Measurements from ENCODE around the gene CCNL2.
A peak's percentile ranks its signal among the peaks of the same experiment; 100 is the strongest.

Gene CCNL2

DNA sequence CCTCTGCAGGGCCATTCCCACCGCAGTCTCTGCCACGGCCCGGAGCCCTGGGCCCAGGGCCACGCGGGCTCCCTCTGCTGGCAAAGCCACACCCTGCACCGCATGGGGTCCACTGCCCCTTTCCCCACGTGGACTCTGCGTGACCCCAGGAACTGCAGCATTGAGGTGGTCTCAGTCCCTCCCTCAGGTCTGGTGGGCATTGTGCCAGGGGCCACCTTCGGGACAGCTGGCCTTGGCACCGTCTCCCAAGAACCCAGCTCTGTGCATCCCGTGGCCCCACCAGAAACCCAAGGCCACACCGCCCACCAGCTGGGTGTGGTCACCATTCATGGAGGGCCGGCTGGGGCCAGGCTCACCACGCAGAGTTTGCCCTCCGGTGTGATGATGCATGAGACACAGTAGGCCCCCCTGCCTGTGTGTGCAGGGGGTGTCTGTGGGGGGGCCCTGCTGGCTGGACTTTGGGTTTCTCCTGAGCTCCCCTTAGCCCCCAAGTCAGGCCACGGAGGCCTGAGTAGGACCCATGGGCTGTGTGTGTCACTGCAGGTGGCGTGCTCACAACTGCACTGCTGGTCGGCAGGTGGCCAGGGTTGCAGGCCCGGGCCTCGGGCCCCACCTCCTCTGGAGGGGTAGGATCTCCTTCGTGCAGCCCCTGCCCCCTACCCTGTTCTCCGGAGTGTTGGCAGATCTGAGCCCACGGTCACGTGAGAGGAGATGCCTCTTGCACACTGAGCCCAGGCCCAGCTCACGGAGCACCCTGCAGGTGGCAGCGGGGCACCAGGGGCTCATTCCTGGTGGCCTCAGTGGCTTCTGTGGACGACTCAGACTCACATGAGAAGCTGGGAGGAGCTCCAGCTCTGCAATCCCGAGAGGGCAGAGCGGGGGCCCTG, 42.1 kb upstream of the CCNL2 start:
- H3K36me3 ChIP-seq (replicated peaks in 1 of 2; ENCODE audit: control insufficient read depth in 2 of 2, insufficient read depth in 2 of 2, low read length in 2 of 2) = no peaks in the 10 kb centered on the region
- H3K4me3 ChIP-seq (ENCODE audit: low read length in 2 of 2) = no peak overlapping the region
- no peak overlapping the region for H4K8ac ChIP-seq (ENCODE audit: low read depth, low read length)
- peak overlapping the region; percentile 97 for H2BK15ac ChIP-seq (ENCODE audit: low read length)
- no peak overlapping the region for H3K4me2 ChIP-seq (ENCODE audit: insufficient read depth, low read length, poor library complexity, severe bottlenecking)
- peak overlapping the region; percentile 59 for H2AK5ac ChIP-seq (ENCODE audit: low read depth, low read length)
- H3K23ac ChIP-seq (ENCODE audit: low read depth, low read length, poor library complexity) = peak overlapping the region; percentile 52
- H2BK5ac ChIP-seq (ENCODE audit: low read length) = peak overlapping the region; percentile 3
- H4K91ac ChIP-seq (ENCODE audit: low read depth, low read length, poor library complexity) = no peak overlapping the region
- peak overlapping the region; percentile 53 for H2AFZ ChIP-seq (ENCODE audit: low read length)
- peaks cover 3 to 27% of the 10 kb centered on the region in 2 donors for H3K4me1 ChIP-seq (ENCODE audit: control insufficient read depth in 2 of 2, insufficient read depth in 1 of 2, low read depth in 1 of 2, low read length in 2 of 2)
- no CpG with 5 or more reads among the region's 29 CpGs for WGBS, 2 donors (ENCODE audit: extremely low coverage in 2 of 2, insufficient read length in 2 of 2, insufficient replicate concordance in 1 of 2)
- no peak for DNase-seq (ENCODE audit: low spot score)
- peaks cover 0 to 8% (median 0%) of the 10 kb centered on the region in 3 experiments for H3K27me3 ChIP-seq (ENCODE audit: control insufficient read depth in 3 of 3, insufficient read depth in 3 of 3, low read depth in 1 of 3, low read length in 3 of 3)
- H3K9ac ChIP-seq (ENCODE audit: low read depth, low read length, poor library complexity) = no peak overlapping the region
- peak overlapping the region; percentile 76 for H3K4ac ChIP-seq (ENCODE audit: low read length)
- H3K27ac ChIP-seq (replicated peaks; ENCODE audit: low read length) = no peak overlapping the region
- H2BK12ac ChIP-seq (ENCODE audit: low read length) = peak overlapping the region; percentile 84
- peak overlapping the region; percentile 69 for H2BK120ac ChIP-seq (ENCODE audit: low read depth, low read length)
- no peak overlapping the region for H3K14ac ChIP-seq (ENCODE audit: low read length)
- peaks cover 4% of the 10 kb centered on the region for H3K79me1 ChIP-seq (ENCODE audit: low read depth, low read length)
- H3K9me3 ChIP-seq (replicated peaks in 1 of 2; ENCODE audit: control insufficient read depth in 2 of 2, insufficient read depth in 1 of 2, low read depth in 1 of 2, low read length in 2 of 2) = no peaks in the 10 kb centered on the region
- H3K18ac ChIP-seq (ENCODE audit: low read length) = peak overlapping the region; percentile 4

DNA sequence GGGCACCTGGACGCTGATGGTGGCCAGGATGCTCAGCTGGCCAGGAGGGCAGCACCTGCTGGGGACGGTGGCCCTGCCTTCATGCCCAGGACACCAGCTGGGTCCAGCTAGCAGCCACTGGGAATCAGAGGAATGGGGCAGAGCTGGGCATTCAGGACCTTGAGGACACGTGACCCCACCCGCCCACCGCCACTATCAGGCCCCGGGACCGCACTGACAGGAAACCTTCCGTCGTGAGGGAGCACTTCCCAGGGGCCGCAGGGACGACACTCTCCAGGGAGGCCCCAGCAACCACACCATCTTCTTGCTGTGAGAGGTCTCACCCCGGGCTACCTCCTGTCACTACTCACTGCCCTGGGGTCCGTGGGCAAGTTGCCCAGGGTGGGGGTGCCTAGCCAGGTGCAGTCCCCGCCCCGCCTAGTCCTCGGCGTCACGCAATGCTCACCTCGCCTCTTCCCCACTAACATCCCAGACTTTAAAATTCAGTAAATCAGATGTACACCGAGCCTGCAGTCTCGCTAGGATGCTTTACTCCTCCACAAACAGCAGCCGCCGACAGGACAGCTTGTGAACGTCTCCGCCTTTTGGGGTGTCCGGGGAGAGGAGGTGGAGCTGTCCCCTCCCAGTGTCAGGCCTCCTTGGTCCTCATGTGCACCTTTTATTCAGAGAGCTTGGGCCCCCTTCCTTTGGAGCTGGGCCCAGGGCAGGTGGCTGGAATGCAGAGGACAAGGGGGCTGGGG, 41.3 kb upstream of the CCNL2 start:
- peak overlapping the region; percentile 96 for H2AK5ac ChIP-seq (ENCODE audit: low read depth, low read length)
- H3K9me3 ChIP-seq (replicated peaks in 1 of 2; ENCODE audit: control insufficient read depth in 2 of 2, insufficient read depth in 1 of 2, low read depth in 1 of 2, low read length in 2 of 2) = no peaks in the 10 kb centered on the region
- no peak overlapping the region for H4K8ac ChIP-seq (ENCODE audit: low read depth, low read length)
- H4K91ac ChIP-seq (ENCODE audit: low read depth, low read length, poor library complexity) = peak overlapping the region; percentile 47
- no peak overlapping the region for H3K14ac ChIP-seq (ENCODE audit: low read length)
- H3K4ac ChIP-seq (ENCODE audit: low read length) = no peak overlapping the region
- H3K27ac ChIP-seq (replicated peaks; ENCODE audit: low read length) = no peak overlapping the region
- H2BK15ac ChIP-seq (ENCODE audit: low read length) = peak overlapping the region; percentile 96
- H2BK12ac ChIP-seq (ENCODE audit: low read length) = peak overlapping the region; percentile 63
- DNase-seq (ENCODE audit: low spot score) = no peak
- peak overlapping the region; percentile 53 for H2AFZ ChIP-seq (ENCODE audit: low read length)
- peak overlapping the region; percentile 69 for H2BK120ac ChIP-seq (ENCODE audit: low read depth, low read length)
- no peak overlapping the region for H3K4me3 ChIP-seq (ENCODE audit: low read length in 2 of 2)
- H3K27me3 ChIP-seq (ENCODE audit: control insufficient read depth in 3 of 3, insufficient read depth in 3 of 3, low read depth in 1 of 3, low read length in 3 of 3) = peaks cover 0 to 12% (median 5%) of the 10 kb centered on the region in 3 experiments
- H3K9ac ChIP-seq (ENCODE audit: low read depth, low read length, poor library complexity) = peak overlapping the region; percentile 44
- H3K4me2 ChIP-seq (ENCODE audit: insufficient read depth, low read length, poor library complexity, severe bottlenecking) = no peak overlapping the region
- peak overlapping the region; percentile 73 for H3K23ac ChIP-seq (ENCODE audit: low read depth, low read length, poor library complexity)
- H3K4me1 ChIP-seq (ENCODE audit: control insufficient read depth in 2 of 2, insufficient read depth in 1 of 2, low read depth in 1 of 2, low read length in 2 of 2) = peaks cover 7 to 28% of the 10 kb centered on the region in 2 donors
- peak overlapping the region; percentile 3 for H2BK5ac ChIP-seq (ENCODE audit: low read length)
- H3K36me3 ChIP-seq (replicated peaks in 1 of 2; ENCODE audit: control insufficient read depth in 2 of 2, insufficient read depth in 2 of 2, low read length in 2 of 2) = no peaks in the 10 kb centered on the region
- WGBS, 2 donors (ENCODE audit: extremely low coverage in 2 of 2, insufficient read length in 2 of 2, insufficient replicate concordance in 1 of 2) = no CpG with 5 or more reads among the region's 26 CpGs
- peaks cover 4% of the 10 kb centered on the region for H3K79me1 ChIP-seq (ENCODE audit: low read depth, low read length)
- peak overlapping the region; percentile 89 for H3K18ac ChIP-seq (ENCODE audit: low read length)

DNA sequence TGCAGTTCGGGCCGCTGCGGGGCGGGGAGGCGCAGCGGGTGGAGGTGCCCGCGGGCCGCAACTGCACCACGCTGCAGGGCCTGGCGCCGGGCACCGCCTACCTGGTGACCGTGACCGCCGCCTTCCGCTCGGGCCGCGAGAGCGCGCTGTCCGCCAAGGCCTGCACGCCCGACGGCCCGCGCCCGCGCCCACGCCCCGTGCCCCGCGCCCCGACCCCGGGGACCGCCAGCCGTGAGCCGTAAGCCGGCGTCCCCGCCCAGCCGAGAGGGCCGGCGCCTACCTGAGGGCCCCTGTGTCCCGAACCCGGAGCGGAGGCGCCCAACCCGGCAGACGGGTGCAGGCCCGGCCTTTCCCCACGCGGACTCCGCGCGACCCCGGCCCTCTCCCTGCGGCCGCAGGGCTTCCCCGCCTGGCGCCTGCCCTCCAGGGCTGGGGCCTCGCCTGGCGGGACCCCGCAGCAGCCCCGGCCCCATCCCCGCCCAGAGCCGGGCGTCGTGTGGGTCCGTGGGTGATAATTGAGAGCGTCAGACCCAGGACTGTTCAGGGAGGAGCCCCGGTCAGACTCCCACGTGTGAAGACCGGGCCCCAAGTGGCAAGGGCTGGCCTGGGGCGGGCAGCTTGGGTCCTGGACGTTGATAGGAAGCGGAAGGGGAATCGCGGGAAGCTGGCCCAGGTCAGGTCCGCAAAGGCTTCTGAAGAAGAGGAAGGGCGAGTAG, 40.6 kb upstream of the CCNL2 start:
- no peak overlapping the region for H2AFZ ChIP-seq (ENCODE audit: low read length)
- peak overlapping the region; percentile 3 for H2BK5ac ChIP-seq (ENCODE audit: low read length)
- no peak for DNase-seq (ENCODE audit: low spot score)
- peaks cover 4% of the 10 kb centered on the region for H3K79me1 ChIP-seq (ENCODE audit: low read depth, low read length)
- H4K91ac ChIP-seq (ENCODE audit: low read depth, low read length, poor library complexity) = no peak overlapping the region
- H4K8ac ChIP-seq (ENCODE audit: low read depth, low read length) = no peak overlapping the region
- H3K27ac ChIP-seq (replicated peaks; ENCODE audit: low read length) = no peak overlapping the region
- H2BK15ac ChIP-seq (ENCODE audit: low read length) = peak overlapping the region; percentile 96
- H3K4me3 ChIP-seq (ENCODE audit: low read length in 2 of 2) = no peak overlapping the region
- no peaks in the 10 kb centered on the region for H3K36me3 ChIP-seq (replicated peaks in 1 of 2; ENCODE audit: control insufficient read depth in 2 of 2, insufficient read depth in 2 of 2, low read length in 2 of 2)
- H3K18ac ChIP-seq (ENCODE audit: low read length) = no peak overlapping the region
- H2BK12ac ChIP-seq (ENCODE audit: low read length) = no peak overlapping the region
- H3K4ac ChIP-seq (ENCODE audit: low read length) = no peak overlapping the region
- H2BK120ac ChIP-seq (ENCODE audit: low read depth, low read length) = peak overlapping the region; percentile 69
- WGBS, 2 donors (ENCODE audit: extremely low coverage in 2 of 2, insufficient read length in 2 of 2, insufficient replicate concordance in 1 of 2) = no CpG with 5 or more reads among the region's 82 CpGs
- H3K27me3 ChIP-seq (ENCODE audit: control insufficient read depth in 3 of 3, insufficient read depth in 3 of 3, low read depth in 1 of 3, low read length in 3 of 3) = peaks cover 0 to 19% (median 5%) of the 10 kb centered on the region in 3 experiments
- H3K9ac ChIP-seq (ENCODE audit: low read depth, low read length, poor library complexity) = peak overlapping the region; percentile 44
- no peaks in the 10 kb centered on the region for H3K9me3 ChIP-seq (replicated peaks in 1 of 2; ENCODE audit: control insufficient read depth in 2 of 2, insufficient read depth in 1 of 2, low read depth in 1 of 2, low read length in 2 of 2)
- H3K14ac ChIP-seq (ENCODE audit: low read length) = no peak overlapping the region
- peaks cover 14 to 35% of the 10 kb centered on the region in 2 donors for H3K4me1 ChIP-seq (ENCODE audit: control insufficient read depth in 2 of 2, insufficient read depth in 1 of 2, low read depth in 1 of 2, low read length in 2 of 2)
- peak overlapping the region; percentile 73 for H3K23ac ChIP-seq (ENCODE audit: low read depth, low read length, poor library complexity)
- peak overlapping the region; percentile 96 for H2AK5ac ChIP-seq (ENCODE audit: low read depth, low read length)
- no peak overlapping the region for H3K4me2 ChIP-seq (ENCODE audit: insufficient read depth, low read length, poor library complexity, severe bottlenecking)
